ENCODE measurements around the gene PSPH. TPM values are rescaled to one million over a fixed set of nuclear protein-coding genes. Genes with fewer than 3 reads are reported as not detected.
"Not testable (repeated sequence)": the region's sequence is repeated elsewhere in the genome, so short reads cannot be mapped to it uniquely, and the experiment has no call there.

Gene PSPH
- total RNA-seq, 1 experiment from 2014 or later, result 39.9 TPM

- intact Hi-C loops (cut with micrococcal nuclease; ENCODE audit: unreplicated experiment), result no loop called here
- no TSS peak for BruUV-seq (replicated peaks)
- Mint-ChIP-seq H3K36me3 (ENCODE audit: insufficient read depth, unreplicated experiment) (peaks cover 52% of the 10 kb centered on the region), H3K27ac (ENCODE audit: unreplicated experiment) (no peak overlapping the region), H3K27me3 (ENCODE audit: unreplicated experiment) (no peaks in the 10 kb centered on the region), H3K9me3 (ENCODE audit: low read depth, unreplicated experiment) (no peaks in the 10 kb centered on the region), H3K4me3 (ENCODE audit: low read depth, unreplicated experiment) (no peak overlapping the region), H3K4me1 (ENCODE audit: low read depth, unreplicated experiment) (no peaks in the 10 kb centered on the region)
- no peak for DNase-seq
- CTCF ChIA-PET, result no interaction called here
- TF ChIP-seq CTCF (IDR thresholded peaks at IDR 0.05; ENCODE audit: unreplicated experiment), result no peak
Measured at GRCh38 chr7:56019501-56019900, 31.7 kb downstream of the PSPH start.

- CTCF ChIA-PET, result not testable (repeated sequence)
Measured at GRCh38 chr7:56017015-56017414, 34.2 kb downstream of the PSPH start.

DNA sequence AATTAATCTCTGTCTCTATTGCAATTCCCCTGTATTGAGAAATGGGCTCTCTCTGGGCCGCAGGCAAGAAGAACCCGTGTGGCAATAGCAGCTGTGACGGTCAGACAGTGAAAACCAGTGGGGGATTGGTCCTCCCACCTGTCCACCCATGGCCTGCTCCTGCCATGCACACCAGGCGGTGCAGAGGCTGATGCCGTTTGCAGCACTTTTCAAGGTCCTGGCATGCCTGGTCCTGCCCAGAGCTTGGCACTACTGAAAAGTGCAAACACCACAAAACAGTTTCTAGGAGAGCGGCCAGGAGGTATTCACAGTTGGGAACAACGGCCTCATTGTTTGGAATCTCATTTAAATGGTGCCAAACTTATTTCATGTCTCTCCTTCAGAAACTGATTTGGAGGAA lies 41.5 kb downstream of the PSPH start:
- BruUV-seq (replicated peaks), result no TSS peak
- H3K36me3 Mint-ChIP-seq (ENCODE audit: insufficient read depth, unreplicated experiment), result peaks cover 30% of the 10 kb centered on the region

More at GRCh38 chr7:56017015-56017414, 34.2 kb downstream of the PSPH start:
- peaks cover 58% of the 10 kb centered on the region for H3K36me3 Mint-ChIP-seq (ENCODE audit: insufficient read depth, unreplicated experiment)
- H3K4me3 Mint-ChIP-seq (ENCODE audit: low read depth, unreplicated experiment); BruUV-seq (replicated peaks); H3K27ac Mint-ChIP-seq (ENCODE audit: unreplicated experiment); DNase-seq; intact Hi-C loops (cut with micrococcal nuclease; ENCODE audit: unreplicated experiment); H3K4me1 Mint-ChIP-seq (ENCODE audit: low read depth, unreplicated experiment); H3K9me3 Mint-ChIP-seq (ENCODE audit: low read depth, unreplicated experiment); H3K27me3 Mint-ChIP-seq (ENCODE audit: unreplicated experiment): not testable (repeated sequence)

DNA sequence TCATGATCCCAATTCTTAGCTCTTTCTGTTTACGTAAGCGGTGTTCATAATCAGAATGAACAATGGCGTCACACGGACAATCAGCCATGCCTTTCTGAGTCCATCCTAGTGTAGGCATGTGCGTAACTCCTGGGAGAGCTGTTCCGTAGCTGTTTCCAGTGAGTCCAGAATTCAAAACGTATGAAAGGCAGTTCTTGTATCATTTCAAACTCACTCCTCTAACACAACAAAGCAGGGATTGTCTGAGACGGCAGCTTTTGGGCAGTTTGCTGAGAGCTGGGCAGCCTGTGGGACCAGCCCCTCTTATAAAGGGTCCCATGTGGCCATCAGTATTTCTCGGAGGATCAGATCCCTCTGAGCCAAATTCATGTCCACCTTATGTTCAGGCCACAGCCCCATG lies 43.4 kb downstream of the PSPH start:
- TF ChIP-seq CTCF (IDR thresholded peaks at IDR 0.05; ENCODE audit: unreplicated experiment), result no peak
- Mint-ChIP-seq H3K4me3 (ENCODE audit: low read depth, unreplicated experiment) (no peak overlapping the region), H3K27me3 (ENCODE audit: unreplicated experiment) (no peaks in the 10 kb centered on the region), H3K36me3 (ENCODE audit: insufficient read depth, unreplicated experiment) (peaks cover 23% of the 10 kb centered on the region), H3K4me1 (ENCODE audit: low read depth, unreplicated experiment) (peaks cover 7% of the 10 kb centered on the region), H3K9me3 (ENCODE audit: low read depth, unreplicated experiment) (no peaks in the 10 kb centered on the region), H3K27ac (ENCODE audit: unreplicated experiment) (no peak overlapping the region)
- intact Hi-C loops (cut with micrococcal nuclease; ENCODE audit: unreplicated experiment), result no loop called here
- CTCF ChIA-PET, result interaction anchor here (0.6 to 1.6 kb wide), 2 partner anchors 17 to 63 kb away, joined by 3 read pairs; no protein-coding TSS in a partner anchor
- BruUV-seq (replicated peaks), result no TSS peak
- DNase-seq, result no peak

More for the DNA sequence above, 41.5 kb downstream of the PSPH start:
- intact Hi-C loops (cut with micrococcal nuclease; ENCODE audit: unreplicated experiment), result no loop called here
- Mint-ChIP-seq H3K4me3 (ENCODE audit: low read depth, unreplicated experiment) (no peak overlapping the region), H3K4me1 (ENCODE audit: low read depth, unreplicated experiment) (peaks cover 2% of the 10 kb centered on the region), H3K27ac (ENCODE audit: unreplicated experiment) (no peak overlapping the region), H3K9me3 (ENCODE audit: low read depth, unreplicated experiment) (no peaks in the 10 kb centered on the region), H3K27me3 (ENCODE audit: unreplicated experiment) (no peaks in the 10 kb centered on the region)
- CTCF ChIA-PET, result interaction anchor here (0.6 to 0.7 kb wide), 2 partner anchors 28 to 44 kb away, joined by 3 to 4 read pairs; no protein-coding TSS in a partner anchor
- no peak for TF ChIP-seq CTCF (IDR thresholded peaks at IDR 0.05; ENCODE audit: unreplicated experiment)
- DNase-seq, result peak; percentile 8

GRCh38 chr7:56007167-56007652 lies 44.0 kb downstream of the PSPH start:
- no TSS peak for BruUV-seq (replicated peaks)
- Mint-ChIP-seq H3K4me3 (ENCODE audit: low read depth, unreplicated experiment) (no peak overlapping the region), H3K36me3 (ENCODE audit: insufficient read depth, unreplicated experiment) (peaks cover 19% of the 10 kb centered on the region), H3K27ac (ENCODE audit: unreplicated experiment) (no peak overlapping the region), H3K27me3 (ENCODE audit: unreplicated experiment) (no peaks in the 10 kb centered on the region), H3K9me3 (ENCODE audit: low read depth, unreplicated experiment) (no peaks in the 10 kb centered on the region), H3K4me1 (ENCODE audit: low read depth, unreplicated experiment) (peaks cover 7% of the 10 kb centered on the region)
- no peak for DNase-seq
- intact Hi-C loops (cut with micrococcal nuclease; ENCODE audit: unreplicated experiment), result no loop called here
- TF ChIP-seq CTCF (IDR thresholded peaks at IDR 0.05; ENCODE audit: unreplicated experiment), result no peak
- CTCF ChIA-PET, result interaction anchor here (0.7 to 1.6 kb wide), 3 partner anchors 17 to 57 kb away, joined by 3 to 6 read pairs (median 3); partner anchors contain the start of genes CCT6A, PSPH and SUMF2

All from Calu3 (cell line).